ENCODE results near the gene KIF16B.
"Not testable (repeated sequence)": the region's sequence is repeated elsewhere in the genome, so short reads cannot be mapped to it uniquely, and the experiment has no call there.

The KIF16B gene

DNA sequence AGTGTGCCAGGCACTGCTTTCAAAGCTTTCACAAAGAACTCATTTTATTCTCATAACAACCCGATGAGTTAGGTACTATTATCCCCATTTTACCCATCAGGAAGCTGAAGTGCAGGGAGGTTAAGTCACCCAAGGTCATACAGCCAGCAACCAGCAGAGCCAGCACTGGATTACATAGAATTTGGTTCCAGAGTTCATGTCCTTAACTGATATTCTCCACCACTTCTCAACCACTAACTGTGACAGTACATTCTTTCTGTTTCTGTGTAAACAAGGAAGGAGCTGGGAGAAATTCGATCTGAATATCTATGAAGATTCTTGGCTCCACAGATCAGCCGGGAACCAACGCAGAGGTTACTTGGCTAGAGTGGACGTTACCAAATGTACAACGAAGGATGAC is 98.0 kb downstream of the KIF16B start:
- no peak for DNase-seq (ENCODE audit: low spot score)

DNA sequence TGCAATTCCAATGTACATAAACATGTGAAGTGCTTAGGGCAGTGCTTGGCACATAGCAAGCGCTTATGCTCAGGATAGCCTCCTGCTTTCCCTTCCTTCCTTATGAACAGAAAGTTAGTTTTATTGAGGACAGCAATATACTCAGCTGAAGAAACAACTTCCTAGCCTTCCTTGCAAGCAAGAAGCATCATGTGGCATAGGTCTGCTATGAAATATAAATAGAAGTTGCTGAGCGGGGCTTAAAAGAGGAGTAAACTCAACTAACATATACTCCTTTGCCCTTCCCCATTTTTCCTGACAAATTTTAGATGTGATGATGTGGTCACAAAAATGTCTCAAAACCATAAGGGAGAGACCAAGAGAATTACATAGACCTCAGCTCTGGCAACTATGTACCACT is 98.9 kb downstream of the KIF16B start:
- DNase-seq (ENCODE audit: low spot score) = no peak

DNA sequence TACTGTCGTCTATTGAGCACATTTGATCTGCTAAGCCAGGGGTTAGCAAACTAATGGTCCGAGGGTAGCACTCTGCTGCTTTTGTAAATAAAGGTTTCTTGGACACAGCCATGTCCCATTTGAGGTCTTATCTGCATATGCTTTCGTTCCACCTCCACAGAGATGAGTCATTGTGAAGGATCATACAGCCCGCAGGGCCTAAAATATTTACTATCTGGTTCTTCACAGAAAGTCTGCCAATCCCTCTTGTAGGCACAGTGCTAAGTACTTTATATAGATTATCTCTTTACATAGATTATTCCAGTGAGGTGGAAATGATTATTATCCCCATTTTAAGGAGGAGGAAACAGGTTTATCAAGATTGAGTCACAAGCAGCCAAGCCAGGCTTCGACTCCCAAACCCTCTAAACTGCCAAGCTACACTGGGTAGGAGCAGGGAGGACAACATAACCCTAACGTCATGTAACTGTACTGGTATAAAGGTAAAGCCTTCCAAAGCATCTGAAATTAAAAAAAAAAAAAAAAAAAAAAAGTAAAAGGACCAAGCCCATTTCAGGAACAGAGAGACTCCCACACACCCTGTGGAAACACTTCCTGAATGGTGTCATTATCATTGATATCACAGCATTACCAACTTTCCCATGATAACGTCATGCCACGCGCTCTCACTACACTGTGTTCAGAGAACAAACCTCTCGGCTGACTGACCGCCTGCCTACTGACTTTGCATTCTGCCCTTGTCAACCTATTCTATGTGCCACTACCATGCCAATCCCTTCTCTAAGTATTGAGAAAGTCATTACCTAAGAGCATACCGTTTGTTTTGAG is 101.0 kb downstream of the KIF16B start:
- DNase-seq (ENCODE audit: low spot score) = no peak

DNA sequence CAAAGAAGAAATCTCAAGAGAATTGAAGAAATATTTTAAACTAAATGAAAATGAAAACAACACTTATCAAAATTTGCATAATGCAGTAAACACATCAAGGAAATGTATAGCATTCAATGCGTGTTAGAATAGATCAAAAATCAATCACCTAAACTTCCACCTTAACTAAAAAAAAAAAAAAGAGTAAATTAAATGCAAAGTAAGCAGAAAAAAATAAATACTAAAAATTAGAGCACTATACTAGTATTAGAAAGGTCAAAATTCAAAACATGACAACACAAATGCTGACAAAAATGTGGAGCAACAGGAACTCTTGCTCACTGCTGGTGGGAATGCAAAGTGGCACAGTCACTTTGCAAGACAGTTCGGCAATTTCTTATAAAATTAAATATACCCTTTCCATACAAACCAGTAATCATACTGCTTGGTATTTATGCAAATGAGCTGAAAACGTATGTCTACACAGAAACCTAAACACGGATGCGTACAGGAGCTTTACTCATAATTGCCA is 103.8 kb downstream of the KIF16B start:
- DNase-seq (ENCODE audit: low spot score) = no peak

DNA sequence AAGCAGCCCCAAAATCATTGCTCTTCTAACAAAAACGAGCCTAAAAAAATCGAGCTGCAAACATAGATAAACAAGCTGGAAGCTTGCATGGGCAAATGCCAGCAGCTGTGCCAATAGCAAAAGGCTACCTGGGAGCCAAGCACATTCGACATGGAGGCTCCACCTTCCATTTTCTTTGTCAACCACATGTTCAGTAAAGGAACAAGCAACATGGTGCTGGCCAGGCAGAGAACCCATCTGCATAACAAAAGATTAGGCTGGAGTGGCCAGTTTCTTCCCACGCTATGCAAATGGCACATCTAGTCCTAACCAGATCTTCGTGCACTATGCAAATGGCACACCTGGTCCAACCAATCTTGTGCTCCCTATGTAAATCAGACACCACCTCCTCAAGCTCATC is 110.5 kb downstream of the KIF16B start:
- no peak for DNase-seq (ENCODE audit: low spot score)

DNA sequence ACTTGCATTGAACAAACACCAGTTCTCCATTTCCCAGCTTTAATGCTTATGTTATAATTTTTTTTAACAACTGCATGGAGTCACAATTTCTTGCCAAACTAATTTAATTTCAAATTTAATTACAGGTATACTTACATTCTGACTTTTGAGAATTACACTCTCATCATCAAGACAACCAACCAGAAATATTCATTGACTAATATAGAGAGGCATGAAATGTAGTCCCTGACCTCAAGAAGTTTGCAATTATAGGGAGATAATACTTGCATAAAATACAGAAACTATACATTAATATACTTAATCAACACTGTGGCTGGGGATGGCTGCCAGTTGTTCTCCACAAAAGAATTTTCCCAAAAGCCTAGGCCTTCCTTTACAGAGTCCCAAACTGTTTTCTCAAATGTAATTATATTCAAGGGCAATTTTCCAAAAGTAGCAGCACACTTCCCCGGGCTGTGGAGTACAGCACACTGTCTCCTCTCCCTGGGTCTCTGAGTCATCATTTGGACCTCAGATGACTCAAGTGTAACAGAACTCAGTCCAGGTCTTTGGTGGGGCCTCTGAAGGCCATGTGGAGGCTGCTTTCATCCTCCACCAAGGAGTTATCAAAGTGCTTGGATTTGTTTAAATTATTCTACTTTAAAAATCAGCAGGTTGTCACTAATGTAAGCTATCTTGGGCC is 114.1 kb downstream of the KIF16B start:
- DNase-seq (ENCODE audit: low spot score) = no peak

DNA sequence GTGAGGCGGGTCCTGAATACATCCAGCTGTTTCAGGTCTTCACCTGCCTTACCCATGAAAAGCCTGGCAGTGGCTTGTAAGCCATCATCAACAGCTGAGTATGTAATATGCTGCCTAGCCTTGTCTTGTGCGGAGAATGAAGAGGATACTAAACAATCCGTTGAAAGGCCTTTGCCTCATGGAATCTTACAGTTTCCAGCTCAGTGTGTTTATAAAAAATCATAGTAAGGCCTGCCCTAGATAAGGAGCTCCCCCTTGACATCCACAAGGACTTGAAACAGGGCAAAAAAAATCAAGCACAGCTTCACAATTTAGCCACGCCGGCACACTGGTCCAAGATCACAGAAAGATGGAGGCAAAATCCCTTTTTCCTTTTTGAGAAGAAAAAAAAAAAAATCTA is 115.7 kb downstream of the KIF16B start:
- DNase-seq (ENCODE audit: low spot score) = no peak

DNA sequence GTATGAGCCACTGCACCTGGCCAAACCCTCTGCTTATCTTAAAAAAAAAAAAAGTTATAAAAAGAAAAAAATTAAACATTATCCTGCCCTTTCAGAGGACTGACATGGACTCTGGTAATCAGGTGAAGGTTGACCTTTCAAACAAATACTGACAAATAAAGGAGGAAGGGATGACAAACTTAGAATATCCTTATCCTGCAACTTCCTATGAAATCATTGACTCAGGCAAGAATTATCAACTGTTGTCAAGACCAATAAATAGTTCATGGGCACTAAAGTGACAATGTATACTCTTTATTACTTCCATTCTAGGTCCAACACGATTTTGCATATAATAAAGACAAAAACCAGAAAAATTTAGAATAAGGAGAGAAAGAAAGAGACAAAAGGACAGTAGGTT is 117.9 kb downstream of the KIF16B start:
- DNase-seq (ENCODE audit: low spot score) = no peak

DNA sequence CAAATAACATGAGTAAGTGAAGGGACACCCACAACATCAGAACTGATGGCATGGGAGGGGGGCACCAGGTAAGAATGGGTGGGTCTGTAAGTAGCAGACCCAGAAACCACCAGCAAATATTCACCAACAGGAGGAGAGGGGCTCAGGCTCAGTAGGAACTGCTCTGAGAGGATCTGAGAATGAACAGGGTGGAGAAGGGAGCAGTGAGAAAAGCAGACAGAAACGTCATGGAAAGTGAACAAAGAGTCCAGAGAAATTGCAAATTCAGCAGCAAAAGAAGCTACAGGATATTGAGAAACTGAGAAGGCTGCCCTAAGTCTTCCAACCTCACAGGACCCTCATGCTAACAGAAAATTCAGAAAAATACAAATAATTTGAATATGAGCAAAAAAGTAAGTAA is 121.3 kb downstream of the KIF16B start:
- no peak for DNase-seq (ENCODE audit: low spot score)

DNA sequence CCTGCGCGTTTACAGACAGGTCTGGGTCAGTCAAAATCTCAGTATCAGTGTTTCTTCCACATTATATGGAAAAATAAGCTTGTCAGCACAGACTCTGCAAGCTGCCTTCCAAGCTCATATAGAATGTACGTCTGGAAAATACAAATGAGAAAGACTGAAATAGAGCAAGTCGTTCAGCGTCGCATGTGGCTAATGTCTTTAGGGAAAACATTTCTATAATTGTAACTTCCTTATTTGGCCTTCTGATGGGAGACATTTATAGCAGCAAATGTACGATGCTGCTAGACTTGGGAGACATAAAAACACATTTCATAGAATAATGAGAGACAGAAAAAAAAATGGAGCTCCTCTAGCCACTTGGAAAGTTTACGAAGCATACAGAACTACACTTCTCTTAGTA is 122.2 kb downstream of the KIF16B start:
- no peak for DNase-seq (ENCODE audit: low spot score)

DNA sequence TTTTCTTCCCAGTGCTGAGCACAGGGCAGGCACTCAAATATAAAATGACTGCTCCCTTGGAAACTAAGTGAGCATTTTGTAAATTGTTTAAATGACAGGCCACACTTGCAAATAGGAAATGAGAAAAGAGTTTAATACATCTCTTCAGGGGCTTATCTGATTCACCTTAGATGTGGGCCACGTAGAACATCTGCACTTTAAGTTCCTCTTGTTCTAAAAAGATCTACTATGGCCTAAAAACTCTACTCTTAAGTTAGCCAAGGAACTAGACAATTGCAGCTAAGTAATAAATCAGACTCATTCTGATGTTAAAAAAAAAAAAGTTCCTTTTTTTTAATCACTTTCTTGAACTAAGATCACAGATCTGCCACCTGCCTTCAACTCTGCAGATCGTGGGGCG is 126.3 kb downstream of the KIF16B start:
- no peak for DNase-seq (ENCODE audit: low spot score)

DNA sequence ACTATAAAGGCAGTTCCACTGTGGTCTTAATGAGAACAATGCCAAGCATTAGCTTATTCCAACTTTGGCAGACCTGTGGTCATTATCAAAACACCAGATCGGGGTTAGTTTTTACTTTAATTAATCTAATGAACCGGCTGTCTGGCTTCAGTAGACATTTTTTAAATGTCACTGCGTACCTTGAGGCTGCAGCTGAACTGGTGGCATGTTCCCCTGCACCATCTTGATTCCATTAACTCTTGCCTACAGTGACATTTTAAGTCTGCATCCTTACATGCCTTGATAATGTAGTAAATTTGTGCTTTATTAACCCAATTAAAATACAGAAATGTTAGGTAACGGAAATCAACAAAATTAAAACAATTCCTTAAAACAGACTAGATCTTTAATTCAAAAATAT is 127.0 kb downstream of the KIF16B start:
- no peak for DNase-seq (ENCODE audit: low spot score)

DNA sequence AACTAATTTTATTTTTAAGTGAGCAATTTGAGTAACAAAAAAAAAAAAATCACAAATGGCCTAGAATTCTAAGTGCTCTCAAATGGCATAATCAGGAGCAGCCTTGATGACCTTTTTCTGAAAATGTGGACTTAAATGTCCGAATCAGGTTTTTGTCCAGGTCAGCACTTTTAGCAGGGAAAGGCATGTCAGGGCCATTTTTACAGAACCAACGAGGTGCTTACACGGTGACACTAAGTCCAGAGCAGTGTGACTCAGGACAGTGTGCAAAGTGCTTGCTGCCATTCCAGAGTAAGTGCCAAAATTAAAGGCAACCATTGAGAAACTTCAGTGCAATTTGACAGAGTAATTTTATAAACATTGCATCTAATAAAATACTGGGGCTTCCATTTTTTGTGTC is 127.8 kb downstream of the KIF16B start:
- DNase-seq (ENCODE audit: low spot score) = no peak

DNA sequence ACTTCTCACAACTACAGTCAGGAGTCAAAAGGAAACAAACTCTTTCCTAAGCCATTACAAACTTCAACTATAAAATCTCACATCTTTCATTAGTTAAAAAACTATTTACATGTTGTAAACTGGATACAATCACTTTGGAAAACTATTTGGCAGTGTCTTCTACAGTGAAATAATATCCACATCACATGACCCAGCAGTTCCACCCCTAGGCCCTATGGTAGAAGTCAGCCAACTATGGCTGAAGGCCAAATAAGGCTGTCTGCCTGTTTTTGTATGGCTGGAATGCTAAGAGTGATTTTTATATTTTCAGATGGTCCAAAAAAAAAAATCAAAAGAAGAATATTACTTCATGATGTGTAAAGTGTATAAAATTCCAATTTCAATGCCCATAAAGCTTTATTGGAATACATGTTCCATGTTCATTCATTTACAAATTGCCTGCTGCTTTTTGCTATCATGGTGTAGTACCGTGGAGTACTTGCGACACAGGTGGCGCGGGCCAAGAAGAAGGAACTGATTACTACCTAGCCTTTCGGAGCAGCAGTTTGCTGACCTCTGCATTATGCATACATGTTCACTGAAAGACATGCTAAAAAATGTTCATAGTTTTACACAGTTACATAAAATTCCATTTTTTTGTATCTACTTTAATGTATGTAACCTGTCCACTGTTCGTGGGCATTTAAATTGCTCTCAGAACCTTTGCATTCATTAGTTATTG is 129.0 kb downstream of the KIF16B start:
- no peak for DNase-seq (ENCODE audit: low spot score)

DNA sequence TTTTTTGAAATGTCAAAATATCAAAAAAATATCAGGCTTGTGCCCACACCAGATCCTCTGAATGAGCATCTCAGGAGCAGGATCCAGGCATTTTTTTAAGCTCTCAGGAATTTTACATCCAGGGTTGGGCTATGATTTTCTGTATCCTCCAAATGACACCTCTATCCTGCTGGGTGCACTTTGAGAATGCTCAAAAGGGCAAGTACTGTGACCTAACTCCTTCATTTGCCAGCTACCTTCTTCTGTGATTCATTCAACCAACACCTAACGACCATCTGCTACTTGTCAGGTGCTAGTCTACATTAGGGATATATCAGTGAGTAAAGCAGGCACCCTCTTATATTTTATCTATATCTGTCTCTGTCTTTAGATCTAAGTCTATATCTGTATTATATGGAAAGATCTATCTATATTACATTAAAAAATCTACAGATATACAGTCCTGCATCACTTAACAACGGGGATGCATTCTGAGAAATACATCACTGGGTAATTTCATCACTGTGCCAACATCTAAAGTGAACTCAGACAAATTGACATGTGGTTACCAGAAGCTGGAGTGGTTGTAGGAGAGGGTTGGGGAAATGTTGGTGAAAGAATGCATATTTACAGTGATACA is 131.6 kb downstream of the KIF16B start:
- DNase-seq (ENCODE audit: low spot score) = peak; percentile 74

DNA sequence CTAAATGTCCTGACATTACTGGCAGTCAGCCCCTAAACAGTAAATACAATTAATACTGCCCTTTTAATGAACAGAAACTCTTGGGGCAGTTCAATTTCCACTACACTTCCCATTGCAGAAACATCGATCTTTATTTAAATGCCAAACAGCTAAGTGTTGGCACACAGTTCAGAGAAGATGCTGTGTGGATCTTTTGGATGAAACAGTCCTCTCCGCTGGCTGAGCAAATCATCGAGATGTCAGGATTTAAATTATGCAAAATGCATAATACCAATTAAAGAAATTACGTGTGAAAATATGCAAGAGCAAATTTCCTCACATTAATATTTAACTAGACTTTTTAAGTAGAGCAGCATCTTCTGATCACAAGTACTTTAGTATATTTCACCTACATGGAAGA is 132.6 kb downstream of the KIF16B start:
- no peak for DNase-seq (ENCODE audit: low spot score)

DNA sequence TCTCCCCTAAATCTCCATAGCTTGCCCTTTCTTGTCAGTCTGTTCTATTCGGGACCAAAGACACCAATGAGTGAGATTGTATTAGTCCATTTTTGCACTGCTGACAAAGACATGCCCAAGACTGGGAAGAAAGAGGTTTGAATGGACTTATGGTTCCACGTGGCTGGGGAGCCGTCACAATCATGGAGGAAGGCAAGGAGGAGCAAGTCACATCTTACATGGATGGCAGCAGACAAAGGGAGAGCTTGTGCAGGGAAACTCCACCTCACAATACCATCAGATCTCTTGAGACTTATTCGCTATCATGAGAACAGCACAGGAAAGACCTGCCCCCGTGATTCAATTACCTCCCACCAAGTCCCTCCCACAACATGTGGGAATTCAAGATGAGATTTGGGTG is 133.7 kb downstream of the KIF16B start:
- not testable (repeated sequence) for DNase-seq (ENCODE audit: low spot score)

DNA sequence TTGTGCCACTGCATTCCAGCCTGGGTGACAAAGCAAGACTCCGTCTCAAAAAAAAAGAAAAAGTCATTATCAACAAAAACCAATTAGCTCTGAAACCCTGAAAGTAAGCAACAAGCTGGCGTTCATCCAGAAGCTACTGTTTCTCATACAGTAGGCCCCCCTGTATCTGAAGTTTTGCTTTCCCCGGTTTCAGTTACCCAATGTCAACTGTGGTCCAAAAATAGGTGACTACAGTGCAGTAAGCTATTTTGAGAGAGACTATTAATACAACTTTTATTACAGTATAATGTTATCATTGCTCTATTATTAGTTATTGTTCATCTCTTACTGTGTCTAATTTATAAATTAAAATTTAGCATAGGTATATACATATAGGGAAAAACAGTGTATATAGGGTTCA is 135.1 kb downstream of the KIF16B start:
- DNase-seq (ENCODE audit: low spot score) = no peak

DNA sequence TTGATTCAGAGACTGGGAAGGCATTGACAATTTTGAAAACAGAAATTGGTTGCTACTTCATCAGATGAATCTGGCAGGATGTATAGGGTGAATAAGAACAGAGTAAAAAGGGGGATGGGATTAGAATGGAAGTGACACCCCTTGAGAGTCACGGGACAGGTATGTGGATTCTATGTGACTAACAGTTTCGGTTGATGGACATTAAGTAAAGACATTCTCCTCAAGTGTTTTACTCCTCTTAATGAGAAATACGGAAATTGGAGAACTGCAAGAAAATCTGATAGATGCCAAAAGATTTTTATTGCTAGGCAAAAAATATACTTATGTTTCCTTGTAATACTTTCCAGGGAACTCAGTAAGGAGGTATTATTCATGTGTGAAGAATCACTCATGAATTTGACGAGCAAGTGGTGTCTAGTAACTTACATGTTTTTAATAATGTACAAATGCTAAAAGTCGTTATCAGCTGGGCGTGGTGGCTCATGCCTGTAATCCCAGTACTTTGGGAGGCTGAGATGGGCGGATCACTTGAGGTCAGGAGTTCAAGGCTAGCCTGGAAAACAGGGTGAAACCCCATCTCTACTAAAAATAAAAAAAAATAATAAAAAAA is 135.8 kb downstream of the KIF16B start:
- DNase-seq (ENCODE audit: low spot score) = no peak

DNA sequence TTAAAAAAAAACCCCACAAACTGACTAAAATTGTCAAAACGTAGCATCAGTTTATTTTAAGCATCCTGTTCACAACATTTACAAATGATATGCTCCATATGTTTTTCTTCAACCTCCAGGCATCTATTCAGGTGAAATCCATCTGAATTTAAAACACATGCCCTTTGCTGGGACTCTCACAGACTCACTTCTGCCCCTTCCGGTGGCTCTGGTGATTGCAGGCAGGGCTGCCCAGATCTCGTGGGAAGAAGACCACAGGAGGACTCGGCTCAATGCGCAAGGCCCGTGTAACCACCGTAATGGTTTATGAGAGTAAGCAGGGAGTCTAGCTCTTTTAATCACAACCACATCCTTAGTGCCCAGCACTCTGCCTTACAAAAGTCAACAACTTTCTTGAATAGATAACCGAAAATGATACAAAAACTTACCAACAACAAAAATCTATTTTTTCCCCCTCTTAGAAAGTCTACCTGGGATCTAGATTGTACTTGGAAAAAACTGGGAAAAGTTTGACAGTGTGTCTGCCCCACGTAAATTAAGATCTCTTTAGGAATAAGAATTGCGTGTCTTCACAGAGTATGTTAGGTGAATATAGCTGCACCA is 139.1 kb downstream of the KIF16B start:
- peak; percentile 49 for DNase-seq (ENCODE audit: low spot score)

DNA sequence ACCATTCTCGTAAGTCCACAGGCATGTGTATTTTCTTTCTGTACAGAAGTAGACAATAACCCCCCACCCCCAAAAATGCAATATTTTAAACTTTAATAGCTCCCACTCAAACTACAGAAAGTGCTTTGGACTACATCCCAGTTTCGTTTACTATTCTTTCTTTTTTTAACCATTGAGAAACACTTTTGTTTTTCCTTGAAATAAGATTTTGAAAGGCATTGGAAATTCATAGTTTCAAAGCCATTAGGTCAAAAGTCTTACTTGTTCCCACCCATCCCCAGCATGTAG is 140.0 kb downstream of the KIF16B start:
- no peak for DNase-seq (ENCODE audit: low spot score)
